ENCODE measurements around the gene ATP8B1.
"Not testable (repeated sequence)": the region's sequence is repeated elsewhere in the genome, so short reads cannot be mapped to it uniquely, and the experiment has no call there.

Gene ATP8B1

DNA sequence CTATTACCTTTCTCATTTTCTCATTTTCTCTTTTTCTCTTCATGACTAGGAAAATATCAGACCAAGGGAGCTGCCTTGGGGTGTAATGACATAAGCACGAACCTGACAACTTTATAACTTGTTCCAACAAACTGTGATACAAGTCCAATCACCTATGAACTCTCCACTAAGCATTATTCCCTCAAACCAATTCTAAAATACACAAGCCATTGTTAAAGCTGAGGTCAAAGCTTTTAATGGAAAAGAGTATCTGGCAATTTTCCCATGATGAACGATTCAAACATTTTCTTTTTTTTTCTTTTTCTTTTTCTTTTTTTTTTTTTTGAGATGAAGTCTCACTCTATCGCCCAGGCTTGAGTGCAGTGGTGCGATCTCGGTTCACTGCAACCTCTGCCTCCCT, 133.1 kb downstream of the ATP8B1 start:
- FAIRE-seq (no peak), DNase-seq (ENCODE audit: low spot score) (no peak)

GRCh38 chr18:57668021-57668420, 135.1 kb downstream of the ATP8B1 start:
- DNase-seq (ENCODE audit: low spot score) (no peak), FAIRE-seq (no peak)

DNA sequence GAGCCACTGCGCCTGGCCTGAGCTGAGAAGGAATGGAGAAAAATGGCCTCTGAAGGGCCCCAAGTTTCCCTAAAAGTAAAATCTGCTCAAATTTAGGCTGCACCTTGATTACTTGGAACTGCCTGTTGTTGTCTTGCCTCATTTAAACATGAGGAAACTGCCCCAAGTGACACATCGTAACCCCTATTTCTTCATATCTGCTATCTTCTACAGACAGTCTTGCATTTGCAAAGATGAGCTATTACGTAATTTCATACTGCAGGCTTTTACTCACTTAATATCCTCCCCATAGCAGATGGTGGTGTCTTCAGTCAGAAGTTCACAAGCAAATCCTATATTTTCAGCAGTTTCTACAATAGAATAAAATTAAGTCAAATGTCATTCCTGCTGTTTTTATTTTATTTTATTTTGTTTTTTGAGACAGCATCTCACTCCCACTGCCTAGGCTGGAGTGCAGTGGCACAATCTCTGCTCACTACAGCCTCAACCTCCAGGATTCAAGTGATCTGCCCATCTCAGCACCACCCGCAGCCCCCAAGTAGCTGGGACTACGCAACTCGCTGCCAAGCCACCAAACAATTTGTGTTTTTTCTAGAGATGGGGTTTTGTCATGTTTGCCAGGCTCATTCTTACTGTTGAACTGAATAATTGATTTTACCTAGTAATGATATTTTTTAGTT, 136.2 kb downstream of the ATP8B1 start:
- FAIRE-seq: no peak
- DNase-seq (ENCODE audit: low spot score): no peak

- FAIRE-seq (no peak), DNase-seq (ENCODE audit: low spot score) (no peak)
These were observed 138.4 kb downstream of the ATP8B1 start for GRCh38 chr18:57664568-57665165.

- peak; percentile 53 for DNase-seq (ENCODE audit: low spot score)
- FAIRE-seq: no peak
These were observed 142.2 kb downstream of the ATP8B1 start for GRCh38 chr18:57660961-57661360.

DNA sequence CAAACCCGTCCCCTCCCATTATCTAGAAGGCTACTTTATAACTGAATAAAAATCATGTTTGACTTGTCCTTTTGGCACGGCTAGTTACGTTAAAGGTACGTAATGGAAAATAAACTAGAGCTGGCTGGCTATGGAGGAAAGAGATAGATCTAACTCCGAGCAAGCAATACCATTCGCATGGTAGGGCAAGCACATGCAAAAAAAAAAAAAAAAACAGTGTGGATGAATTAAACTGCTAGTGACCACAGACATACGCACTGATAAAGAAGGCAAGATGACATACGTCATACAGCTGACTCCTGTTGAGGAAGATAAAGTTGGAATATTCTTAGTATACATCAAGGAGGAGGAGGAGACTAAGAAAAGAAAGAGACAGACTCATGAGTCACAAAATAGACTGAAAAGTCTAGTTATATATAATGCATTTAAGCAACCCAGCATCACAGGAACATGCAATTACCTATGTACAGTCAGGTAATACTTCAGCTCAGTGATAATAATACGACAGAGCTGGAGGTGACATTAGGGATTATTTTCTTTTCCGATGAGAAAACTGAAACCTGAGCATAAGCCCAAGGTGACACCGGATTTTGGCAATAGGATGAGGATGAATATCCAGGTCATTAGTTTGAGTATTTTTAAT, 143.5 kb downstream of the ATP8B1 start:
- no peak for DNase-seq (ENCODE audit: low spot score)
- no peak for FAIRE-seq

DNA sequence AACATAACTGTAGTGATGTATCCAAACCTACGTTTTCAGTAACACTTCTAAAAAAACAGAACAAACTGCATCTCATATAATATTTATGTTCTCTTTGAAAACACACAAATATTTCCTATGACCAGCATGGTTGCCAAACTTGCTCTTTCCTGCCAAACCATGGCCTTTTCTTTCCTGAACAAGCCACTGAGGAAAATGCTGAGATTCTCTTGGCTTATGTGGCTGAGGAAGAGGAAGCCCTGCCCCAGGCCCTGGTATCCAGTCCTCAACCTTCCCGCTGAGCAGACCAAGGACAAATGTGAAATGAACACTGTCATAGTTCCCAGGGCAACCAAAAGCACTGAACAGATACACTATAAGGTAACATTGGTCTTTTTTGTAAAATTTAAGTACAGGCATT, 145.6 kb downstream of the ATP8B1 start:
- FAIRE-seq: no peak
- no peak for DNase-seq (ENCODE audit: low spot score)

DNA sequence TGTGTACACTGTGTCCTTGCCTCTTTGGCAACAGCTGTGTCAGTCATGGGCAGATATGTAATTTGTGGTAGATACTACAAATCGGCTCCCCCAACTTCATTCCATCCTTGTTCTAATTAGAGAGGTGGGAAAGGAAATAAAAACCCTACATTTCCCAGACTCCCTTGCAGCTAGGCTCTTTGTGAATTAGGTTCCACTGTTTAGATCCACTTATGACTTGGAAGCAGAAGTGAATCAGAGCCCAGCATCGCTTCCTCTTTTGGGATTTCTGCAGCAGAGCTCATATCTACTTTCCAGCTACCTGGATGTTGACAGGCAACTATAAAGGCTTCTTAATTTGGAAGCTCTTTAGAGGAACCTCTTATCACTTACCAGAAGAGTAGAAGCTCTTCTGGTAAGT, 147.4 kb downstream of the ATP8B1 start:
- FAIRE-seq (no peak), DNase-seq (ENCODE audit: low spot score) (no peak)

DNA sequence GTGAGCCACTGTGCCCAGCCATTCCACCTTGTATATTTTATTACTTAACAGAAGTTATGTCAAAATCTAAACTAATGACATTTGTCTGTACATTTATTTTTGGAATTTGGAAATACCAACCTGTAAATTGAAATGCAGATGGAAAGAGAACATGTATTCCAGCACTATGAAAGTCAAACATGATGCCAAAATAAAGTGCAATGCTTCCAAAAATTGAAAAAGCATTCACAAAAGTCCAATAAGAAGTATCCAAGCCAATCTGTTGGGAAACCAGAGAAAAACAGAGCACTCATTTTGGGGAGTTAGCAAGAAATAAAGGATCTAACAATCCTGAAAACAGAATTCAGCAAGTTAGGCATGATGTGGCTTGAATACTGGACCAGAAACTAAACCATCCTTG, 151.2 kb downstream of the ATP8B1 start:
- no peak for FAIRE-seq
- no peak for DNase-seq (ENCODE audit: low spot score)

DNA sequence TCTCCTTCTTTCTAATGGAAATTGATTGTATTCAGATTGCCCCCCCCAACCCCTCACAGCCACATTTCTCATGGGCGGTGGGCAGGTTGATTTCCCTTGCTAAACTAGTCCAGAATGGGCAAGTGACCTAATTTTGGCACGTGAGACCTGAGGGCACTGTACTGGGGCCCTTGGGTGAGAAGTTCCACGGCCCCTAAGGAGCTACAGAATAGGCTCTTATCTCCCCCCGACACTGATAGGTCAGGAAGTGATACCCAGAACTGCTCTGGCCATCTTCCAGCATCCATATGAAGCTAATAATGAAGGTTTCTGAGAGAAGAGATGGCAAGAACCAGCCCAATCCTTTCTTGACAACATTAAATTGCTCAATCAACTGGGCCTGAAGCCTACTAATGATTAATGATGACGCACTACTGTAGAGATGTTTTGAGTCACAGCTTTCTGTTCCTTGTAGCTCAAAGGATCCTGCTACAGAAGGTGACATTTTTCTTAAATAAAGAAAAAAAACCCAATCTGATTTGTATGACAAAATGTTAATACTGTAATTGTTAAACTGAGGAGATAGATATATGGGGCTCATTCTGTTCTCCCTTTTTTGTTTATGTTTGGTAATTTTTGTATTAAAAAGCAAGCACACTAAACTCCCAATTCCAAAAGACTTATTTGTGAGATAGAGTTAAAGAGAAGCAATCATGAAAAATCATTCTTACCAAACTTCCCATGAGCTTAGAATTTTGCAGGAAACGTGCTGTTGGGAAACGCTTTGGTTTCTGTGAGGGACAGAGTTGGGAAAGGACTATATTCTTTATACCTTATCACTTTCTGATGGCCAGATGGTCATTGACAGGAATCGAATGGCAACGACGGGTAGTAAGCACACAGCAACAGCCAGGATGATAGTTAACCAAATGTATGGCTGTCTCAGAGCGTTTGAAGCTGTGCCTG, 153.3 kb downstream of the ATP8B1 start:
- peak; percentile 79 for FAIRE-seq

GRCh38 chr18:57648414-57648813, 154.7 kb downstream of the ATP8B1 start:
- no peak for FAIRE-seq
- DNase-seq (ENCODE audit: low spot score): no peak

More for the DNA sequence above, 153.3 kb downstream of the ATP8B1 start:
- peak; percentile 48 for DNase-seq (ENCODE audit: low spot score)

DNA sequence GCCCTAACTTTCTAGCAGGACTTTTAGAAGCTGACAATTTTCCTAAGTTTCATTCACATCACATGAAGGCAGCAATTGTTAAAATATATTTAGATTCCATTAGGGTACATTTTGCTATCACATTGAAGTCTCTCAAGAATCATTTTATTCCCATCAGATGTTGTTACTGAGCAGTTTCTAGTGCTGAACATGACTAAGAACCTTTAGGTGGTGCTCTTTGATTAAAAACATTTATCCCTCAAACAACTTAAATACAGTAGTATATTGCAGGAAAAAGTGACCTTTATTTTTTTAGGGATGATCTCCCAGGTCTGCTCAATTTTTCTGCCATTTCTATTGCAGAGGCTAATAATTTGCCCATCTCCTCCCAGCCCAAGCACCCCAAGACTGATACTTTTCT, 158.6 kb downstream of the ATP8B1 start:
- DNase-seq (ENCODE audit: low spot score) (no peak), FAIRE-seq (no peak)

GRCh38 chr18:57643726-57644125, 159.4 kb downstream of the ATP8B1 start:
- not testable (repeated sequence) for DNase-seq (ENCODE audit: low spot score); FAIRE-seq

DNA sequence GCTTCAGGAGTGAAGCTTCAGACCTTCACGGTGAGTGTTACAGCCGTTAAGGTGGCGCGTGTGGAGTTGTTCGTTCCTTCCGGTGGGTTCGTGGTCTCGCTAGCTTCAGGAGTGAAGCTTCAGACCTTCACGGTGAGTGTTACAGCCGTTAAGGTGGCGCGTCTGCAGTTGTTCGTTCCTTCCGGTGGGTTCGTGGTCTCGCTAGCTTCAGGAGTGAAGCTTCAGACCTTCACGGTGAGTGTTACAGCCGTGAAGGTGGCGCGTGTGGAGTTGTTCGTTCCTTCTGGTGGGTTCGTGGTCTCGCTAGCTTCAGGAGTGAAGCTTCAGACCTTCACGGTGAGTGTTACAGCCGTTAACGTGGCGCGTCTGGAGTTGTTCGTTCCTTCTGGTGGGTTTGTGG, 160.7 kb downstream of the ATP8B1 start:
- FAIRE-seq: not testable (repeated sequence)

GRCh38 chr18:57640749-57641148, 162.4 kb downstream of the ATP8B1 start:
- no peak for DNase-seq (ENCODE audit: low spot score)
- FAIRE-seq: no peak

More for the DNA sequence above, 160.7 kb downstream of the ATP8B1 start:
- not testable (repeated sequence) for DNase-seq (ENCODE audit: low spot score)

DNA sequence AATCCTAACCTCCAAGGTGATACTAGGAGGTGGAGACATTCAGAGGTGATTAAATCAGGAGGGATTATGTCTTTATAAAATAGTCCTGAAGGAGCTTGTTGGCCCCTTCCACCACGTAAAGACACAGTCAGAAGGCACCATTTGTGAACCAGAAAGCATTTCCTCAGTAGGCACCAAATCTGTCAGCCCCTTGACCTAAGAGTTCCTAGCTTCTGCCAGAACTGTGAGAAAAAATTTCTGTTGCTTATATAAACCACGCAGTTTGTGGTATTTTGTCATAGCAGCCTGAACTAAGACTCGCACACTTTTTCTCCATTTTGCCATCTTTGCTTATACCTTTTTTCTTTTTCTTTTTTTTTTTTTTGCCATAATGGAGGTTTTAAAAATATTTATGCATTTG, 162.9 kb downstream of the ATP8B1 start:
- FAIRE-seq (no peak), DNase-seq (ENCODE audit: low spot score) (no peak)

GRCh38 chr18:57635003-57635822, 167.9 kb downstream of the ATP8B1 start:
- DNase-seq (ENCODE audit: low spot score) (no peak), FAIRE-seq (no peak)

- DNase-seq (ENCODE audit: low spot score) (no peak), FAIRE-seq (no peak)
These were observed 171.4 kb downstream of the ATP8B1 start for GRCh38 chr18:57631697-57632096.

DNA sequence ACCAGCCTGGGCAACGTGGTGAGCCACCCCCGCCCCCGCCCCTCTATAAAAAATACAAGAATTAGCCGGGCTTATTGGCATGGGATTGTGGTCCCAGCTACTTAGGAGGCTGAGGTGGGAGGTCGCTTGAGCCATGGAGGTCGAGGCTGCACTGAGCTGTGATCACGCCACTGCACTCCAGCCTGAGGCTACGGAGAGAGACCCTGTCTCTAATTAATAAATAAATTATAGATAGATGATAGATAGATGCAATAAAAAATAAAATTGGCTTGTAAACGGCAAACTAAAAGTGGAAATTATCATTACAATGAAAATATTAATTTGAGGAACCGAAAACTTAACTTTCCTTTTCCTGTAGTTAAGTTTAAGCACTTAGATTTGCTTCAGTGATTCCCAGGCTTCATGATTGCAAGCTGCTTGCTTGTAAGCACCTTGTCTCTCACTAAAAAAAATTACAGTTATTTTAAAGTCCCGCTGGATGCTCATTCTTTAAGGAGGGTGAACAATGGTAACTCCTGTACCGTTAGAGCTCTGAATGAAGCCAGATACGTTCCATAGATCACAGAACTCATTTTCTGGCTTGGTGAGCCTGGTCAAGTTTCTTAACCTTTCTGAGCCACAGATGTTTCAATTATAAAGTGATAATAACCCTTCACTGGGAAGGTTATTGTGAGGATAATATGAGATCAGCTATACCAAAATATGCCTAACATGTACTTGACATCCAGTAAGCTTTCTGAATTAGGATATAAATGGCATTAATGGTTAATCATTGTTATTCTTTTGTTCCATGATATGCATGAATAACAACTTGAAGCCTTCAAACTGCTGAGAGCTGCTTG, 172.1 kb downstream of the ATP8B1 start:
- DNase-seq (ENCODE audit: low spot score) (no peak), FAIRE-seq (no peak)
